HUES6 (cell line): ENCODE results near the gene BCL2.

Experiments
- H3K27ac ChIP-seq: 2 replicates; pipeline ENCODE4 v1.7.0; 2013; ENCODE audit warnings: low read depth, mild to moderate bottlenecking, low read length, inconsistent platforms
- H3K27me3 ChIP-seq: 2 replicates; pipeline ENCODE4 v1.6.1; 2013; ENCODE audit warnings: low read length; ENCODE audit not compliant: control insufficient read depth, insufficient read depth
- H3K36me3 ChIP-seq: 2 replicates; pipeline ENCODE4 v1.6.1; 2013; ENCODE audit warnings: low read length; ENCODE audit not compliant: control insufficient read depth, insufficient read depth
- H3K4me1 ChIP-seq: 2 replicates; pipeline ENCODE4 v1.6.1; 2013; ENCODE audit warnings: low read length; ENCODE audit not compliant: control insufficient read depth, insufficient read depth
- H3K4me3 ChIP-seq: 2 replicates; pipeline ENCODE4 v1.5.1; 2013; ENCODE audit warnings: low read depth, low read length
- H3K9ac ChIP-seq: one replicate; pipeline ENCODE4 v1.6.1; 2013; ENCODE audit warnings: mild to moderate bottlenecking, low read length
- H3K9me3 ChIP-seq: 2 replicates; pipeline ENCODE4 v1.6.1; 2013; ENCODE audit warnings: low read depth, low read length; ENCODE audit not compliant: control insufficient read depth, insufficient read depth

The BCL2 gene

DNA sequence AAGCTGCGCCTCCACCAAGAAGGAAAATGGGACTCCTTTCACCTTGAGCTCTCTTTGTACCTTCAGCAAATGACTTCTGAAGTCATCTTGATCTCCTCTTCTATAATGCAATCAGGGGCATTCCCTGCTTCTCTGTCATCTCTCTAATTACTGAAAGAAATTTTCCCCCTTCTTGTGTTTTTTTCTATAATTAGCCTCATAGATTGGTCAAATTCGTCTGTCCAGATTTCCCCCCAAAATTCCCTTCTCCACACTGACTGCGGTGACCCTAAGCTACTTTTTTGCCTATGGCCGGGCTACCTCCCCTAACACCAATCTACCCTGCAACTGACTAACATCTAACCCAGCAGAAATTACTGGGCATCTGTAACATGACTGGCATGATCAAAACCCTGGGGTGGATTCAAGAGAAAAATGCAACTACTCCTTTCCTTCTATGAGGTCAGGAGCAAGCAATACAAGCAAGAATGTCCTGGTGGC lies 168.6 kb downstream of the BCL2 start:
- no peaks in the 10 kb centered on the region for H3K9me3 ChIP-seq
- H3K4me1 ChIP-seq: peaks cover 6% of the 10 kb centered on the region; the same call in 1 of the 2 replicates
- H3K27ac ChIP-seq: no peak overlapping the region
- no peak overlapping the region for H3K4me3 ChIP-seq
- H3K9ac ChIP-seq: no peak overlapping the region
- H3K36me3 ChIP-seq: no peaks in the 10 kb centered on the region
- H3K27me3 ChIP-seq: no peaks in the 10 kb centered on the region

DNA sequence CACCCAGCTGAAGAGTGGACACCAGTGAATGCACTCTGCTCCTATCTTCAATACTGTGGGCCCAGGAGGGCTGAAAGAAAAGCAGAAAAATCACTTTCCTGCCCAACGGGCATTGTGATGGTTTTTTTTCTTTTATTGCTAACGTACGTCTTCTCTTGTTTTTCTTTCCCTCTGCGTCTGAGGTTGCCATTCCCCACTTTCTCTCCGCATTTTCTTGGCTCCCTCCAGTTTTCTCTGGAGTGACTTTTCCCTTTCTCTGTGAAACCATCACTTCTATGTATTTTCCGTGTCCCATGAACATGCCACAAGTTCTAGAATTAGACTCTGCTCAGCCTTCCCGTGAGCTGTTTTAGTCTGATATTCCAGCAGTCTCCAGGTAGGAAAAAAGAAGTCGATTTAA lies 169.2 kb downstream of the BCL2 start:
- H3K9me3 ChIP-seq: no peaks in the 10 kb centered on the region
- peaks cover 6% of the 10 kb centered on the region; the same call in 1 of the 2 replicates for H3K4me1 ChIP-seq
- H3K9ac ChIP-seq: no peak overlapping the region
- H3K36me3 ChIP-seq: no peaks in the 10 kb centered on the region
- no peak overlapping the region for H3K4me3 ChIP-seq
- no peak overlapping the region for H3K27ac ChIP-seq
- H3K27me3 ChIP-seq: no peaks in the 10 kb centered on the region

DNA sequence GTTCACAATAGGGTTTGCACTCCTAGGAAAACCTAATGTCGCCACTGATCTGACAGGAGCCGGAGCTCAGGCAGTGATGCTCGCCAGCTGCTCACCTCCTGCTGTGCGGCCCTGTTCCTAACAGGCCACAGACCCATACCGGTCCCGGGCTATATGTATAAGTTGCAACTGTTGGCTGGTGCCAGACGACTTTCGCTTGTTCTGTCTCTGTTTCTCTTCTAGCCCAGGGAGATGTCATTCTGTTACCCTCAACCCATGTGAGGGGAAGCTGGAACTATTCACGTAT lies 170.3 kb downstream of the BCL2 start:
- no peaks in the 10 kb centered on the region for H3K27me3 ChIP-seq
- H3K9ac ChIP-seq: no peak overlapping the region
- no peak overlapping the region for H3K4me3 ChIP-seq
- no peaks in the 10 kb centered on the region for H3K9me3 ChIP-seq
- no peak overlapping the region for H3K27ac ChIP-seq
- H3K4me1 ChIP-seq: 0 out of 2 replicates have a peak, but pooled peaks cover 3% of the 10 kb centered on the region
- H3K36me3 ChIP-seq: no peaks in the 10 kb centered on the region

DNA sequence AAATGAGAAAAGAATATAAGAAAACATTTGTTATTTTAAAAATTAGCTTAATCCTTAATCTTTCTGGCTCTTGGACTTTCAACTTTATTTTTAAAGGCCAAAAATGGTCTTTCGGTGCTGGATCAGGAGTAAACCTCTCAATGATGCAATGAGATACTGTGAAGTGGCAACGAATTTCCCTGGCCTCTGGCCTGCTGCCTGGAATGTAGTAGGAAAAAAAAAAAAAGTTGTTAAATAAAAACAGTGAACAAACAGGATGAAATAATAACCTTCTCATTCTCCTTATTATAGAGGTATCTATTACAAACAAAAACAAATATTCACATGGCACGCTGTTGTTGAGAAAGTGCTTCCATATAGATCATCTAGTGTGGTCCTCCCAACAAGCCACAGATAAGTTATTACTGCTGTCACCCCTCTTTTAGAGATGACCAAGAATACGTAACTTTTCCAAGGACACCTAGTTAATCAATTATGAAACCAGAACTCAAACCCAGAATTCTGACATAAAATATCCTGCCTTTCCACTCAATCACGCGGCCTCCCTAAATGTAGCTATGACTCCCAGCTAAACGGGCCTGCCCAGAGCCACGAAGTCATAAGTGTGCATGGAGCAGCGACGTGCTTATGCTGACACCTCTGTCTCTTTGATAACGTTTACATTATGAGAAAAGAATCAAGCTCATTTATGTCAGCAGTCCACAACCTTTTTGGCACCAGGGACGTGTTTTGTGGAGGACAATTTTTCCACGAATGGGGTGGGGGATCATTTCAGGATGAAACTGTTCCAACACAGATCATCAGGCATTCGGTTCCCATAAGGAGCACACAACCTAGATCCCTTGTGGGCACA lies 170.9 kb downstream of the BCL2 start:
- Histone ChIP-seq H3K36me3 (no peaks in the 10 kb centered on the region), H3K27me3 (no peaks in the 10 kb centered on the region), H3K9me3 (no peaks in the 10 kb centered on the region), H3K27ac (no peak overlapping the region), H3K4me1 (0 out of 2 replicates have a peak, but pooled peaks cover 3% of the 10 kb centered on the region), H3K9ac (no peak overlapping the region), H3K4me3 (no peak overlapping the region)

DNA sequence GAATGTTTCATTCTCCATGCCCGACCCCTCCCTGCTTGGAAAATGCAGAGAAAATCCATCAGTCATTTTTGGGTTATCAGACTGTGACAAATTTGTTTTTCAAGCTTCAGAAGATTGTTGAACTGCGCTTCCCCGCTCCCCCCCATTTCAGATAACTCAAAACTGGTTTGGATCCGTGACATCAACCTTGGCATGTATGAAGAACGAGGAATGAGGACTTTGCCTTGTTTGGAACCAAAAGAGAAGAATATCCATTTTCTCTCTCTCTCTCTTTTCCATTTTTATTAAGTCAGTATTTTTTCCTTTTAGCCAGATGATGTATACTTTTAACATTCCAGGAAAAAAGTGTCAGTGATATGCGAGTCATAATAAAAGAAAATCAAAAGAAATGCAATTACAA lies 171.6 kb downstream of the BCL2 start:
- 0 out of 2 replicates have a peak, but pooled peaks cover 3% of the 10 kb centered on the region for H3K4me1 ChIP-seq

DNA sequence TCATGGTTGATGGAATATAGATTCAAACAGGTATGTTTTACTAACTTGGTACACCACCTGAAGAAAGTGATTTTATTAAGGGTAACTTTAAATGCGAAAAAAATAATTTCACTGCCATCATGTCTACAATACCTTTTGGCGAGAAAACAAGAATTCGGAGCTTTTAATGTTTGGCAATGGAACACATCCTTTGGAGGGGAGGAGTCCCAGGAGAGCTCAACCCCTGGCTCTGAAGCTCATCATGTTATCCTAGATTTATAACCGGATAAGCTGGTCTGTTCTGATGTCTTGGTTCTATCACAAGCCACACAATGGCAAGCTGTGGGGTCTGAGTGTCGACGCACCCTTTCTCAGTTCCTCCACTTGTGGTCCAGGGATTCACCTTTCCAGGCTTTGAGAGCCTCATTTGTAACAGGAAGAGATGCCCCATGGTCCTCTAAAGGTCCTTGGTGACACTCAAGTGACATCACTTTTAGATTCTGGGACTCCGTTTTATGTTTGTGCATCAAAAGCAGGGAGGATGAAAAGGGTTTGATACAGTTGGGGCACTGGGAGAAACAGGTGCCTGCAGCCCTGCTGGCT lies 172.7 kb downstream of the BCL2 start:
- Histone ChIP-seq H3K4me1 (0 out of 2 replicates have a peak, but pooled peaks cover 3% of the 10 kb centered on the region), H3K4me3 (no peak overlapping the region), H3K36me3 (no peaks in the 10 kb centered on the region), H3K9ac (no peak overlapping the region), H3K27me3 (no peaks in the 10 kb centered on the region), H3K27ac (no peak overlapping the region), H3K9me3 (no peaks in the 10 kb centered on the region)

More for the DNA sequence above, 171.6 kb downstream of the BCL2 start:
- no peak overlapping the region for H3K27ac ChIP-seq
- no peak overlapping the region for H3K9ac ChIP-seq
- no peak overlapping the region for H3K4me3 ChIP-seq
- H3K9me3 ChIP-seq: no peaks in the 10 kb centered on the region
- H3K27me3 ChIP-seq: no peaks in the 10 kb centered on the region
- no peaks in the 10 kb centered on the region for H3K36me3 ChIP-seq

DNA sequence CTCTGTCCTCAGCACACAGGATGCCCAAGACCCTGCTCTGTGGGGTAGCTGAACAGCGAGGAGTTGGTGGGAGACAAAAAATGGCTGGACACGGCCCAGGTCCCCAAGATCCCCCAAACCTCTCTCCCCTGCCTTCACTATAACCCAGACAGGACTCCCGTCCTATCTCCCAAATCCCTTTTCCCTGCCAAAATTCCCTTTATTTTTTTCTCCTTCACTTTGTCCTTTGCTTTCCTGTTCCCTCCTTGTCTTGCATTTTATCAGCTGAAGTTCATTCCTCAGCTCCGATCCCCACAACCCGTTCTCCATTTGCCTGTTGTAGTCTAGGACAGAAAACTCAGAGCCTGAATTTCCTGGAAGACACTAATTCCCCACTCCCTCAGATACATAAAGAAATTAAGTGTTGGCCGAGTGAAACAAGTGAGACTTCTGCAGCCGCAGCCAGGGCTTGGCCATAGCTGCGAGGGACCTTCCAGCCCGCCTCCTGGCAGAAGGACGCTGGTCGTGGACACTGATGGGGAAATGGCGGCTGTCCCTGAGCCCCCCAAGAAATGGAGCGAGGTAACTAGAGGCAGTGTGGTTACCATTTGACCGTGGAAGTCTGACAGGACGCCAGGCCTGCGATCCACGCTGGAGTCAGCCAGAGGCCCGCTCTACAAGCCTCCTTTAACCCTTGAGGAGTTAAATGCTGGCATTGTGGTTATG lies 173.6 kb downstream of the BCL2 start:
- Histone ChIP-seq H3K36me3 (no peaks in the 10 kb centered on the region), H3K9ac (no peak overlapping the region), H3K27me3 (no peaks in the 10 kb centered on the region), H3K27ac (no peak overlapping the region), H3K4me3 (no peak overlapping the region), H3K9me3 (no peaks in the 10 kb centered on the region), H3K4me1 (0 out of 2 replicates have a peak, but pooled peaks cover 3% of the 10 kb centered on the region)

DNA sequence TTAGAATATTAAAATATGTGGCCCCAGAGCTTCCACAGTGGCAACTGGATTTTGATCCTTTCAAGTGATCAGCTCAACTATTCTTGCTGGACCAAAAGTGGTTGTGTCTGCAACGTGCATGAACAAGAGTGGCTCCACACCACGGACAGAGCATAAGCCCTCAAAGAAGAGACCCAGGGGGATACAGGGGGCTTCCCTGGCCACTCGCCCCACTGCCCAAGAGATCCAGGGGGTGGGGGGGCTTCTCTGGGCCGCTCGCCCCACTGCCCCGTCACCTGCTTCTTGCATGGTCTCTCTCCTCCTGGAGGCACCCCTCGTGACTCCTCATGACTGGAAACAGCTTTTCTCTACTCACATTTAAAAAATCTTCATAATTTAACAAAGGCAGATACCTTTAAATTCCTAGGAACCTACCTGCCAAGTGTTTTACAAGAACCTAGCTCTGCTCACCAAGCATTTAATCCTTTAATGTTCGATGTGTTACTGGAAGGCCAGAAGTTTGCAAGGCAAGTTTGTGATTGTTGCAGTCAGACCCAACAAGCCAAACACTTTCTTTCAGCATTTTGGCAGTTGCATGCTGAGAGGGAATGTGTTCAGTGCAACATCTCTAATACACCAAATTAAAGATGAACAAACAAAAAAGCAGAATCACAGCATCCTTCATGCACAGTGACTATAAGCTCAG lies 174.3 kb downstream of the BCL2 start:
- H3K27me3 ChIP-seq: no peaks in the 10 kb centered on the region
- no peak overlapping the region for H3K4me3 ChIP-seq
- H3K36me3 ChIP-seq: no peaks in the 10 kb centered on the region
- H3K27ac ChIP-seq: no peak overlapping the region
- H3K9ac ChIP-seq: no peak overlapping the region
- 0 out of 2 replicates have a peak, but pooled peaks cover 3% of the 10 kb centered on the region for H3K4me1 ChIP-seq
- no peaks in the 10 kb centered on the region for H3K9me3 ChIP-seq

DNA sequence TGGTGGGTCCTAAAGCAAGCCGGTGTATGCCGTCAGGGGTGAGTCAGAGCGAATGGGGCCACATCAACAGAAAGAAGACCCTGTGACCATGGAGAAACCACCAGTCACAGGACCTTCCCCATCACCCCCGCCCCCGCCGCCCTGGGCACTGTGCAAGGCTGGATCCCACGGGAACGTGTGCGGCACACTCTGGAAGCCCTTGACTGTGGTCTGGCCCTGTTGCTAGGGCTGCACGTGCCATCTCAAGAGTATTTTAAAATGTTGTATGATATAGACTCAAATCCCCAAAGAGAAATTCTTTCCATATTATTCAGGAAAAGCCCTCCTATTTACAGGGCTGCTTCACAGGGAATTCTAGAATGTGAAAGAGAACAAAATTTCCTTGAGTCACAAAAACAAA lies 174.8 kb downstream of the BCL2 start:
- Histone ChIP-seq H3K27me3 (no peaks in the 10 kb centered on the region), H3K9me3 (no peaks in the 10 kb centered on the region), H3K9ac (no peak overlapping the region), H3K4me1 (0 out of 2 replicates have a peak, but pooled peaks cover 3% of the 10 kb centered on the region), H3K36me3 (no peaks in the 10 kb centered on the region), H3K27ac (no peak overlapping the region), H3K4me3 (no peak overlapping the region)

DNA sequence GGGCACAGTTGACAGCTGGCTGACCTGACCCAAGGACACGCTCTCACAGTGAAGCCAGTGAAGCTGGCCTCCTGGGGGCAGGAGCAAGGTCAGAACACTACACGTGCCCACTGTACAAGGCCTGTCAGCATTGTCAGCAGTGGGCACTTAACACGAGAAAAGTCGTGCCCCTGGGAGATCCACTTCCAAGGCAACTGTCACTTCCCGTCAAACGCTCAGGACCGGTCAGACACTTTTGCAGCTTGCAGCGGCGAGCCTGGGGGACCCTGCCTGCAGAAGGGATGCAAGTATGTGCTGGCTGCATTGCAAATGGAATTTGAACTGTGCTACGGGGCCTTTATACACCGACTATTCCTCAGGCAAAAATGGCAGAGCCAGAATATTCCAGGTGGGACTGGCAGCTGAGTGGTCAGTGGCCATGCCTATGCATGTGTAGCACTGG lies 176.2 kb downstream of the BCL2 start:
- no peak overlapping the region for H3K9ac ChIP-seq
- no peaks in the 10 kb centered on the region for H3K27me3 ChIP-seq
- H3K9me3 ChIP-seq: no peaks in the 10 kb centered on the region
- H3K4me1 ChIP-seq: peaks cover 13% of the 10 kb centered on the region
- no peaks in the 10 kb centered on the region for H3K36me3 ChIP-seq
- no peak overlapping the region for H3K4me3 ChIP-seq
- H3K27ac ChIP-seq: no peak overlapping the region
